Epithelial cell of esophagus (primary cell): Measurements from ENCODE around the gene TIMM44.

ENCODE experiments used
- DNase-seq: peaks from one replicate; pipeline ENCODE4 v3.0.0; 2010; ENCODE audit warnings: low read depth
- H3K4me3 ChIP-seq: 2 replicates; pipeline ENCODE4 v1.5.1; 2011; ENCODE audit warnings: mild to moderate bottlenecking, low read length, control low read depth
- TF ChIP-seq, protein P1 (sequence below): IDR thresholded peaks from 2 replicates; pipeline ENCODE4 v1.5.1; 2011; ENCODE audit warnings: low read depth, mild to moderate bottlenecking, low read length, control low read depth, inconsistent platforms; ENCODE audit not compliant: insufficient read depth; ENCODE audit errors: missing control alignments

Gene TIMM44

DNA sequence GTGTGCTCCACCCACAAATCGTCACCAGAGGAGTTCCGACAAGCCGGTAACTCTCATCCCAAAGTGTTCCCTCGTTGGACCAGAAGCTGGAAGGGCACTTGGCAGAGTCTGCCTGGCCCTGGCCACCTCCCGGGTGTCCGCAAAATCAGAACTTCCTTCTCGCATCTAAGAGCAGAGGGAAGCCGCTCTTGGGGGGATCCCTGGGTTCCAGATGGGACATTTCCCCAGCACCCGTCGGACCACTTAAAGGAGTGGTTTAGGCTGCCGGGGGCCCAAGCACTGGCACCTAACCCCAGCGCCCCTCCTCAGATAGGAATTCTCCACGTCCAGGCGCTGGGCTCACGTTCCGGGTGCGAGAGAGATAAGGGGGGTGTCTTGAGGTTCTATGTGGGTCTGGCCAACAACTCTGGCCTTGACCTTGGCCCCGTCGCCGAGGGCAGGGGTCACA is 40.6 kb downstream of the TIMM44 start:
- peak; percentile 51 for DNase-seq
- TF ChIP-seq, protein P1, sequence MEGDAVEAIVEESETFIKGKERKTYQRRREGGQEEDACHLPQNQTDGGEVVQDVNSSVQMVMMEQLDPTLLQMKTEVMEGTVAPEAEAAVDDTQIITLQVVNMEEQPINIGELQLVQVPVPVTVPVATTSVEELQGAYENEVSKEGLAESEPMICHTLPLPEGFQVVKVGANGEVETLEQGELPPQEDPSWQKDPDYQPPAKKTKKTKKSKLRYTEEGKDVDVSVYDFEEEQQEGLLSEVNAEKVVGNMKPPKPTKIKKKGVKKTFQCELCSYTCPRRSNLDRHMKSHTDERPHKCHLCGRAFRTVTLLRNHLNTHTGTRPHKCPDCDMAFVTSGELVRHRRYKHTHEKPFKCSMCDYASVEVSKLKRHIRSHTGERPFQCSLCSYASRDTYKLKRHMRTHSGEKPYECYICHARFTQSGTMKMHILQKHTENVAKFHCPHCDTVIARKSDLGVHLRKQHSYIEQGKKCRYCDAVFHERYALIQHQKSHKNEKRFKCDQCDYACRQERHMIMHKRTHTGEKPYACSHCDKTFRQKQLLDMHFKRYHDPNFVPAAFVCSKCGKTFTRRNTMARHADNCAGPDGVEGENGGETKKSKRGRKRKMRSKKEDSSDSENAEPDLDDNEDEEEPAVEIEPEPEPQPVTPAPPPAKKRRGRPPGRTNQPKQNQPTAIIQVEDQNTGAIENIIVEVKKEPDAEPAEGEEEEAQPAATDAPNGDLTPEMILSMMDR, result no peak
- peak overlapping the region; percentile 92 for H3K4me3 ChIP-seq

DNA sequence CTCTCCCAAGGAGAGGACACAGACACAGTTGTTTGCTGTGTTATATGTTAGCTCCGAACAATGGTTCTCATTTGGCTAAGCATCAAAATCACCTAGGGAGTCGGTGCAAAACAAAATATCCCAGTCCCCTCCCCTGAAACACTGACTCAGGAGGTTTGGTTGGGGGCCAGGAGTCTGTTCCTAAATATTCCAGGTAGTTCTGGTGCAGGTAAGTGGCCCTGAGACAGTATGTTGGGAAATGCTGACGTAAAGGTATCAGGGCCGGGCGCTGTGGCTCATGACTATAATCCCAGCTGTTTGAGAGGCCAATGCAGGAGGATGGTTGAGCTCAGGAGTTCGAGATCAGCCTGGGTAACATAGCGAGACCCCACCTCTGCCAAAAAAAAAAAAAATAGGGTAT is 42.1 kb downstream of the TIMM44 start:
- no peak overlapping the region for H3K4me3 ChIP-seq
- no peak for DNase-seq
- TF ChIP-seq, protein P1, result no peak

- TF ChIP-seq, protein P1, result no peak
- no peak overlapping the region for H3K4me3 ChIP-seq
- peak; percentile 40 for DNase-seq
Observed at GRCh38 chr19:7900931-7901330, 42.5 kb downstream of the TIMM44 start.

DNA sequence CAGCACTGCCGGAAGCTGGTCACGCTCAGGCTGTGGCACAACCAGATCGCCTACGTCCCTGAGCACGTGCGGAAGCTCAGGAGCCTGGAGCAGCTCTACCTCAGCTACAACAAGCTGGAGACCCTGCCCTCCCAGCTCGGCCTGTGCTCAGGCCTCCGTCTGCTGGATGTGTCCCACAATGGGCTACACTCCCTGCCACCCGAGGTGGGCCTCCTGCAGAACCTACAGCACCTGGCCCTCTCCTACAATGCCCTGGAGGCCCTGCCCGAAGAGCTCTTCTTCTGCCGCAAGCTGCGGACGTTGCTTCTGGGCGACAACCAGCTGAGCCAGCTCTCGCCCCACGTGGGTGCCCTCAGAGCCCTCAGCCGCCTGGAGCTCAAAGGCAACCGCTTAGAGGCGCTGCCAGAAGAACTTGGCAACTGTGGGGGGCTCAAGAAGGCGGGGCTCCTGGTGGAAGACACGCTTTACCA is 43.0 kb downstream of the TIMM44 start:
- TF ChIP-seq, protein P1, result no peak
- no peak for DNase-seq
- H3K4me3 ChIP-seq, result no peak overlapping the region

DNA sequence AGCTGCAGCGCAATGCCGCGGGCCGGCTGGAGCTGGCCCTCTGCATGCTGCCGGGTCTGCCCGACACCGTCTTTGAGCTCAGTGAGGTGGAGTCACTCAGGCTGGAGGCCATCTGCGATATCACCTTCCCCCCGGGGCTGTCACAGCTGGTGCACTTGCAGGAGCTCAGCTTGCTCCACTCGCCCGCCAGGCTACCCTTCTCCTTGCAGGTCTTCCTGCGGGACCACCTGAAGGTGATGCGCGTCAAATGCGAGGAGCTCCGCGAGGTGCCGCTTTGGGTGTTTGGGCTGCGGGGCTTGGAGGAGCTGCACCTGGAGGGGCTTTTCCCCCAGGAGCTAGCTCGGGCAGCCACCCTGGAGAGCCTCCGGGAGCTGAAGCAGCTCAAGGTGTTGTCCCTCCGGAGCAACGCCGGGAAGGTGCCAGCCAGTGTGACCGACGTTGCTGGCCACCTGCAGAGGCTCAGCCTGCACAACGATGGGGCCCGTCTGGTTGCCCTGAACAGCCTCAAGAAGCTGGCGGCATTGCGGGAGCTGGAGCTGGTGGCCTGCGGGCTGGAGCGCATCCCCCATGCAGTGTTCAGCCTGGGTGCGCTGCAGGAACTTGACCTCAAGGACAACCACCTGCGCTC is 43.6 kb downstream of the TIMM44 start:
- H3K4me3 ChIP-seq, result no peak overlapping the region
- TF ChIP-seq, protein P1, result no peak
- no peak for DNase-seq

DNA sequence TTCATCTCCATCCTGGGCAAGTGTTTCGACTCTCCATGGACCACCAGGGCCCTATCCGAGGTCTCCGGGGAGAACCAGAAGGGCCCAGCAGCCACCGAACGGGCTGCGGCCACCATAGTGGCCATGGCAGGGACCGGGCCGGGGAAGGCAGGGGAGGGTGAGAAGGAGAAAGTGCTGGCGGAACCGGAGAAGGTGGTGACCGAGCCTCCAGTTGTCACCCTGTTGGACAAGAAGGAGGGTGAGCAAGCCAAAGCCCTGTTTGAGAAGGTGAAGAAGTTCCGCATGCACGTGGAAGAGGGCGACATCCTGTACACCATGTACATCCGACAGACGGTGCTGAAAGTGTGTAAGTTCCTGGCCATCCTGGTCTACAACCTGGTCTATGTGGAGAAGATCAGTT is 44.5 kb downstream of the TIMM44 start:
- no peak overlapping the region for H3K4me3 ChIP-seq
- DNase-seq, result no peak
- TF ChIP-seq, protein P1, result no peak

- TF ChIP-seq, protein P1, result no peak
- H3K4me3 ChIP-seq, result no peak overlapping the region
- DNase-seq, result peak; percentile 67
Observed at GRCh38 chr19:7897292-7897691, 46.2 kb downstream of the TIMM44 start.
